Measurements from ENCODE around the gene TEX36.

The TEX36 gene

GRCh38 chr10:125611216-125611615, 71.7 kb downstream of the TEX36 start:
- Histone ChIP-seq H3F3A (ENCODE audit: insufficient read depth, low read length) (no peaks in the 10 kb centered on the region), H3K79me2 (ENCODE audit: insufficient read depth, low read length) (no peaks in the 10 kb centered on the region), H3K9ac (ENCODE audit: low read length) (no peak overlapping the region), H3K36me3 (ENCODE audit: insufficient read depth, low read length) (no peaks in the 10 kb centered on the region), H3K9me2 (ENCODE audit: low read depth, low read length) (no peaks in the 10 kb centered on the region), H3K9me3 (ENCODE audit: low read length) (no peaks in the 10 kb centered on the region), H3K27ac (ENCODE audit: low read depth, low read length, poor library complexity, severe bottlenecking) (no peak overlapping the region), H3K4me2 (ENCODE audit: low read length) (no peak overlapping the region), H4K20me1 (ENCODE audit: insufficient read depth, low read length) (no peaks in the 10 kb centered on the region), H3K27me3 (ENCODE audit: insufficient read depth, low read length) (no peaks in the 10 kb centered on the region), H3K4me1 (ENCODE audit: insufficient read depth, low read length, severe bottlenecking) (no peaks in the 10 kb centered on the region), H2AFZ (ENCODE audit: low read length) (no peak overlapping the region), H3K4me3 (ENCODE audit: low read depth, low read length, poor library complexity, severe bottlenecking) (no peak overlapping the region)
- TF ChIP-seq CTCF (IDR thresholded peaks at IDR 0.05; ENCODE audit: low read length) = no peak
- no peak for TF ChIP-seq EZH2 (IDR thresholded peaks at IDR 0.05; ENCODE audit: borderline replicate concordance, low read length)

- Histone ChIP-seq H3K9me3 (ENCODE audit: low read length) (no peaks in the 10 kb centered on the region), H2AFZ (ENCODE audit: low read length) (no peak overlapping the region), H3K4me1 (ENCODE audit: insufficient read depth, low read length, severe bottlenecking) (no peaks in the 10 kb centered on the region), H4K20me1 (ENCODE audit: insufficient read depth, low read length) (no peaks in the 10 kb centered on the region), H3K36me3 (ENCODE audit: insufficient read depth, low read length) (no peaks in the 10 kb centered on the region), H3K9me2 (ENCODE audit: low read depth, low read length) (no peaks in the 10 kb centered on the region), H3K4me3 (ENCODE audit: low read depth, low read length, poor library complexity, severe bottlenecking) (no peak overlapping the region), H3K79me2 (ENCODE audit: insufficient read depth, low read length) (no peaks in the 10 kb centered on the region), H3K9ac (ENCODE audit: low read length) (no peak overlapping the region), H3K4me2 (ENCODE audit: low read length) (no peak overlapping the region), H3K27me3 (ENCODE audit: insufficient read depth, low read length) (no peaks in the 10 kb centered on the region), H3F3A (ENCODE audit: insufficient read depth, low read length) (no peaks in the 10 kb centered on the region), H3K27ac (ENCODE audit: low read depth, low read length, poor library complexity, severe bottlenecking) (no peak overlapping the region)
- TF ChIP-seq EZH2 (IDR thresholded peaks at IDR 0.05; ENCODE audit: borderline replicate concordance, low read length) (no peak), CTCF (IDR thresholded peaks at IDR 0.05; ENCODE audit: low read length) (no peak)
Observed at GRCh38 chr10:125609859-125610258, 73.1 kb downstream of the TEX36 start.

GRCh38 chr10:125608474-125608873, 74.5 kb downstream of the TEX36 start:
- Histone ChIP-seq H3K9me2 (ENCODE audit: low read depth, low read length) (no peaks in the 10 kb centered on the region), H3K36me3 (ENCODE audit: insufficient read depth, low read length) (no peaks in the 10 kb centered on the region), H3K9ac (ENCODE audit: low read length) (no peak overlapping the region), H2AFZ (ENCODE audit: low read length) (no peak overlapping the region), H3K9me3 (ENCODE audit: low read length) (no peaks in the 10 kb centered on the region), H3K4me3 (ENCODE audit: low read depth, low read length, poor library complexity, severe bottlenecking) (no peak overlapping the region), H3K4me2 (ENCODE audit: low read length) (no peak overlapping the region), H3K4me1 (ENCODE audit: insufficient read depth, low read length, severe bottlenecking) (no peaks in the 10 kb centered on the region), H3K79me2 (ENCODE audit: insufficient read depth, low read length) (no peaks in the 10 kb centered on the region), H3F3A (ENCODE audit: insufficient read depth, low read length) (no peaks in the 10 kb centered on the region), H3K27me3 (ENCODE audit: insufficient read depth, low read length) (no peaks in the 10 kb centered on the region), H3K27ac (ENCODE audit: low read depth, low read length, poor library complexity, severe bottlenecking) (no peak overlapping the region), H4K20me1 (ENCODE audit: insufficient read depth, low read length) (no peaks in the 10 kb centered on the region)
- TF ChIP-seq CTCF (IDR thresholded peaks at IDR 0.05; ENCODE audit: low read length) (no peak), EZH2 (IDR thresholded peaks at IDR 0.05; ENCODE audit: borderline replicate concordance, low read length) (no peak)
